Endothelial cell of umbilical vein (primary cell): ENCODE data around the gene GHRH. TPM values are rescaled to one million over a fixed set of nuclear protein-coding genes. Genes with fewer than 3 reads are reported as not detected.

ENCODE experiments used
- BruUV-seq: library from RNA; stranded (reverse); fragments of 400-500 nt; replicated peaks from 2 replicates; lab custom pipeline; 2021; lab: Mats Ljungman, UMichigan
- CTCF ChIA-PET: fragments of 300-600, 350-600 bp; sonication (Branson Sonifier 250); formaldehyde crosslinking; loops from one replicate; lab custom pipeline; 2021; ENCODE audit warnings: antibody characterized with exemption, inconsistent platforms; lab: Charles Lee
- POLR2A ChIA-PET: fragments of 300-600, 350-600 bp; sonication (Branson Sonifier 250); formaldehyde crosslinking; loops from one replicate; lab custom pipeline; 2021; ENCODE audit warnings: antibody characterized with exemption, inconsistent platforms; lab: Charles Lee
- DNase-seq: peaks from one replicate; pipeline ENCODE4 v3.0.0-alpha.2; 2011; ENCODE audit warnings: low read depth, low spot score
- FAIRE-seq: peaks from 2 replicates; lab custom pipeline; 2011; peaks lifted over from hg19 to GRCh38; lab: Jason Lieb, UNC
- H2AFZ ChIP-seq: 2 replicates; pipeline ENCODE4 v1.6.0; 2012; ENCODE audit warnings: low read depth, low read length, control low read depth, inconsistent platforms
- H3K27ac ChIP-seq: 2 replicates; pipeline ENCODE4 v1.5.1; 2011; ENCODE audit warnings: low read depth, mild to moderate bottlenecking, control low read depth, low read length, moderate library complexity; ENCODE audit not compliant: insufficient read depth
- H3K27me3 ChIP-seq, 2 experiments: 2 replicates each; pipeline versions ENCODE4 v1.6.0 to v1.6.1; 2011; ENCODE audit warnings: low read length in 2 of 2, mixed read lengths in 1 of 2; ENCODE audit not compliant: control insufficient read depth in 2 of 2, insufficient read depth in 2 of 2
- H3K36me3 ChIP-seq, 2 experiments: 2 replicates in 1 of 2; 3 replicates in 1 of 2; pipeline ENCODE4 v1.5.1; 2011; ENCODE audit warnings: low read length in 2 of 2, mild to moderate bottlenecking in 1 of 2, moderate library complexity in 1 of 2; ENCODE audit not compliant: control insufficient read depth in 2 of 2, insufficient read depth in 2 of 2; ENCODE audit errors: extremely low read depth in 1 of 2
- H3K4me1 ChIP-seq: 3 replicates; pipeline ENCODE4 v1.5.1; 2011; ENCODE audit warnings: mild to moderate bottlenecking, low read length; ENCODE audit not compliant: control insufficient read depth, insufficient read depth; ENCODE audit errors: extremely low read depth
- H3K4me2 ChIP-seq: 2 replicates; pipeline ENCODE4 v1.6.1; 2011; ENCODE audit warnings: low read length, control low read depth, mixed read lengths; ENCODE audit not compliant: insufficient read depth
- H3K4me3 ChIP-seq, 3 experiments: fragments of 200-600 bp in 1 of 3; sonication (generic), shearing (Covaris generic) in 1 of 3; replicated peaks in 1 of 3; 2 replicates each; pipeline ENCODE4 v1.5.1; 2011 to 2016; ENCODE audit warnings: control low read depth in 3 of 3, low read length in 3 of 3, mild to moderate bottlenecking in 2 of 3, inconsistent platforms in 1 of 3, low read depth in 1 of 3, moderate library complexity in 1 of 3; ENCODE audit not compliant: insufficient read depth in 1 of 3
- H3K79me2 ChIP-seq: 2 replicates; pipeline ENCODE4 v1.6.0; 2012; ENCODE audit warnings: low read length, inconsistent platforms; ENCODE audit not compliant: control insufficient read depth, insufficient read depth
- H3K9ac ChIP-seq: replicated peaks from 2 replicates; pipeline ENCODE3; 2011; ENCODE audit warnings: low read length, control low read depth; ENCODE audit not compliant: insufficient read depth; ENCODE audit errors: extremely low read depth
- H3K9me1 ChIP-seq: replicated peaks from 3 replicates; pipeline ENCODE4 v1.6.0; 2011; ENCODE audit warnings: mild to moderate bottlenecking, low read length; ENCODE audit not compliant: control insufficient read depth, insufficient read depth; ENCODE audit errors: extremely low read depth
- H3K9me3 ChIP-seq: replicated peaks from 2 replicates; pipeline ENCODE4 v1.5.1; 2012; ENCODE audit warnings: low read length, inconsistent platforms; ENCODE audit not compliant: control insufficient read depth, insufficient read depth
- H4K20me1 ChIP-seq: replicated peaks from 2 replicates; pipeline ENCODE3; 2011; ENCODE audit warnings: mild to moderate bottlenecking, low read length; ENCODE audit not compliant: control insufficient read depth, insufficient read depth; ENCODE audit errors: extremely low read depth
- CTCF ChIP-seq, 2 donors: IDR thresholded peaks; 1 replicate in 1 of 2; 2 replicates in 1 of 2; pipeline ENCODE4 v1.5.1; 2011; ENCODE audit warnings: low read length in 2 of 2, mild to moderate bottlenecking in 2 of 2, moderate library complexity in 2 of 2, control low read depth in 1 of 2, inconsistent platforms in 1 of 2, low read depth in 1 of 2; ENCODE audit not compliant: insufficient read depth in 1 of 2; ENCODE audit errors: extremely low read depth in 1 of 2
- EZH2 ChIP-seq: IDR thresholded peaks from 2 replicates; pipeline ENCODE4 v1.6.1; 2012; ENCODE audit warnings: borderline replicate concordance, low read depth, mild to moderate bottlenecking, moderate library complexity, low read length, inconsistent platforms; ENCODE audit not compliant: severe bottlenecking
- FOS ChIP-seq: IDR thresholded peaks from 2 replicates; pipeline ENCODE4 v1.6.1; 2011; ENCODE audit warnings: mild to moderate bottlenecking, low read length, moderate library complexity, borderline replicate concordance; ENCODE audit not compliant: insufficient read depth
- GATA2 ChIP-seq: IDR thresholded peaks from 2 replicates; pipeline ENCODE4 v1.7.0; 2011; ENCODE audit warnings: low read depth, mild to moderate bottlenecking, moderate library complexity, mixed read lengths, low read length; ENCODE audit not compliant: insufficient read length, insufficient read depth
- JUN ChIP-seq: IDR thresholded peaks from 2 replicates; pipeline ENCODE4 v1.6.1; 2011; ENCODE audit warnings: borderline replicate concordance, low read depth; ENCODE audit not compliant: insufficient read length, insufficient read depth
- MYC ChIP-seq: IDR thresholded peaks from one replicate; pipeline ENCODE4 v1.6.1; 2011; ENCODE audit warnings: mild to moderate bottlenecking, low read depth, low read length
- POLR2A ChIP-seq: IDR thresholded peaks from 2 replicates; pipeline ENCODE4 v1.6.1; 2012; ENCODE audit warnings: low read depth, mild to moderate bottlenecking, control low read depth, low read length
- POLR2AphosphoS5 ChIP-seq: IDR thresholded peaks from 2 replicates; pipeline ENCODE4 v1.6.1; 2012; ENCODE audit warnings: low read depth, mild to moderate bottlenecking, control low read depth, low read length, moderate library complexity; ENCODE audit not compliant: insufficient read depth
- dilution Hi-C: fragments of 300-500 bp; cut with MboI; formaldehyde crosslinking; loops from one replicate; pipeline ENCODE4 v1.15.0; 2019; ENCODE audit warnings: low sequenced_read_pairs; ENCODE audit not compliant: extremely low pct_ligation_motif_present
- intact Hi-C: fragments of 100-400 bp; cut with micrococcal nuclease; formaldehyde crosslinking; loops from one replicate; pipeline ENCODE4 v1.10.0; 2022
- polyA plus RNA-seq, 4 experiments: library from polyadenylated mRNA; depleted of rRNA in 3 of 4; stranded (reverse) in 3 of 4; unstranded in 1 of 4; fragments of >200 nt; gene quantifications; 2 replicates each; pipeline versions ENCODE4 v1.2.1 to v1.2.3, GENCODE V29; 2011 to 2012; ENCODE audit warnings: missing spikeins in 1 of 4
- total RNA-seq: library from RNA; stranded (reverse); gene quantifications from 2 replicates; pipeline ENCODE4 v1.2.3, GENCODE V29; 2021
- TF ChIP-seq, protein P1 (sequence below): IDR thresholded peaks from 2 replicates; pipeline ENCODE4 v1.6.1; 2011; ENCODE audit not compliant: insufficient read depth, insufficient read length

The GHRH gene
- total and polyA plus RNA-seq, 2 donors (not counting 3 experiments of a cell fraction or from before 2014, with no cell fraction given) = not detected

GRCh38 chr20:37267667-37268313 lies 6.2 kb upstream of the GHRH start:
- intact Hi-C loops = no loop called here
- FAIRE-seq = no peak

More at GRCh38 chr20:37267667-37268313, 6.2 kb upstream of the GHRH start:
- Histone ChIP-seq H4K20me1 (no peaks in the 10 kb centered on the region), H3K79me2 (no peaks in the 10 kb centered on the region), H3K9me3 (no peaks in the 10 kb centered on the region), H3K27me3 (no peaks in the 10 kb centered on the region), H3K4me2 (no peak overlapping the region), H3K4me1 (no peaks in the 10 kb centered on the region), H3K27ac (no peak overlapping the region), H2AFZ (no peak overlapping the region), H3K36me3 (no peaks in the 10 kb centered on the region), H3K9me1 (no peaks in the 10 kb centered on the region), H3K4me3 (no peak overlapping the region), H3K9ac (no peak overlapping the region)
- ChIA-PET POLR2A (interaction anchor here (0.8 kb wide), 1 partner anchor 12 kb away, joined by 3 read pairs; no protein-coding TSS in a partner anchor), CTCF (interaction anchor here (1.2 to 5.4 kb wide), 5 partner anchors 72 to 276 kb away, joined by 3 to 104 read pairs (median 7); no protein-coding TSS in a partner anchor)
- dilution Hi-C loops = loop anchor here (25.0 kb wide), 1 partner anchor 245 kb away; the partner anchor contains the start of gene NNAT
- no TSS peak for BruUV-seq
- TF ChIP-seq CTCF (IDR thresholded peaks at IDR 0.05; ENCODE audit: extremely low read depth in 1 of 2, insufficient read depth in 1 of 2, low read depth in 1 of 2, low read length in 2 of 2) (no peak), JUN (no peak), POLR2A (no peak), POLR2AphosphoS5 (no peak), FOS (no peak), GATA2 (no peak), MYC (no peak), EZH2 (no peak)
- TF ChIP-seq, protein P1, sequence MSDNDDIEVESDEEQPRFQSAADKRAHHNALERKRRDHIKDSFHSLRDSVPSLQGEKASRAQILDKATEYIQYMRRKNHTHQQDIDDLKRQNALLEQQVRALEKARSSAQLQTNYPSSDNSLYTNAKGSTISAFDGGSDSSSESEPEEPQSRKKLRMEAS = no peak
- no peak for DNase-seq
